NT2/D1 (cell line): Measurements from ENCODE around the gene BCAS4.

Experiments
- DNase-seq: peaks from one replicate; pipeline ENCODE4 v3.0.0-alpha.2; 2011; ENCODE audit warnings: low read depth, low spot score
- H3K27me3 ChIP-seq: 2 replicates; pipeline ENCODE4 v1.6.0; 2011; ENCODE audit warnings: mild to moderate bottlenecking; ENCODE audit not compliant: insufficient read length, insufficient read depth
- H3K36me3 ChIP-seq: 2 replicates; pipeline ENCODE4 v1.6.1; 2011; ENCODE audit warnings: mild to moderate bottlenecking, low read length, mixed read lengths; ENCODE audit not compliant: insufficient read depth, insufficient read length
- H3K4me1 ChIP-seq: 2 replicates; pipeline ENCODE4 v1.5.1; 2011; ENCODE audit not compliant: insufficient read depth, insufficient read length
- H3K4me3 ChIP-seq: 2 replicates; pipeline ENCODE4 v1.5.1; 2011; ENCODE audit warnings: low read depth; ENCODE audit not compliant: insufficient read length
- H3K9ac ChIP-seq: 2 replicates; pipeline ENCODE4 v1.6.0; 2011; ENCODE audit warnings: low read depth; ENCODE audit not compliant: insufficient read length
- H3K9me3 ChIP-seq: 2 replicates; pipeline ENCODE4 v1.5.1; 2011; ENCODE audit warnings: mild to moderate bottlenecking, low read length; ENCODE audit not compliant: insufficient read depth
- SUZ12 ChIP-seq: IDR thresholded peaks from 2 replicates; pipeline ENCODE4 v1.6.1; 2011; ENCODE audit not compliant: insufficient read length, insufficient read depth; ENCODE audit errors: extremely low read depth
- YY1 ChIP-seq: IDR thresholded peaks from 2 replicates; pipeline ENCODE4 v1.6.1; 2011; ENCODE audit not compliant: insufficient read length, insufficient read depth
- ZNF274 ChIP-seq: IDR thresholded peaks from 2 replicates; pipeline ENCODE4 v1.6.1; 2011; ENCODE audit warnings: mild to moderate bottlenecking, low read depth, low read length

Gene BCAS4

GRCh38 chr20:50926530-50926929 is 131.7 kb downstream of the BCAS4 start:
- Histone ChIP-seq H3K4me3 (no peak overlapping the region), H3K4me1 (peaks cover 3% of the 10 kb centered on the region), H3K36me3 (peaks cover 77% of the 10 kb centered on the region), H3K9ac (no peak overlapping the region), H3K9me3 (peaks cover 11% of the 10 kb centered on the region; the same call in 1 of the 2 replicates), H3K27me3 (no peaks in the 10 kb centered on the region)
- DNase-seq = no peak
- no peak for TF ChIP-seq ZNF274
- TF ChIP-seq YY1 = no peak
- TF ChIP-seq SUZ12 = no peak
